Ecto neural progenitor cell (in vitro differentiated cells): ENCODE data around the gene SLC30A2.

Experiments
- DNase-seq: peaks from one replicate; pipeline ENCODE4 v3.0.0-alpha.2; 2018; ENCODE audit warnings: low spot score

Gene SLC30A2

GRCh38 chr1:25996966-25997827 is 48.7 kb downstream of the SLC30A2 start:
- no peak for DNase-seq

GRCh38 chr1:25994402-25995150 is 51.3 kb downstream of the SLC30A2 start:
- DNase-seq = no peak

- no peak for DNase-seq
Observed at GRCh38 chr1:25993197-25993951, 52.5 kb downstream of the SLC30A2 start.

- no peak for DNase-seq
Observed at GRCh38 chr1:25992689-25993171, 53.2 kb downstream of the SLC30A2 start.

- no peak for DNase-seq
Observed at GRCh38 chr1:25991937-25992688, 53.8 kb downstream of the SLC30A2 start.

GRCh38 chr1:25990702-25991395 is 55.1 kb downstream of the SLC30A2 start:
- DNase-seq = no peak

- DNase-seq = no peak
Observed at GRCh38 chr1:25990251-25990650, 55.7 kb downstream of the SLC30A2 start.

- DNase-seq = no peak
Observed at GRCh38 chr1:25989440-25990234, 56.3 kb downstream of the SLC30A2 start.

DNA sequence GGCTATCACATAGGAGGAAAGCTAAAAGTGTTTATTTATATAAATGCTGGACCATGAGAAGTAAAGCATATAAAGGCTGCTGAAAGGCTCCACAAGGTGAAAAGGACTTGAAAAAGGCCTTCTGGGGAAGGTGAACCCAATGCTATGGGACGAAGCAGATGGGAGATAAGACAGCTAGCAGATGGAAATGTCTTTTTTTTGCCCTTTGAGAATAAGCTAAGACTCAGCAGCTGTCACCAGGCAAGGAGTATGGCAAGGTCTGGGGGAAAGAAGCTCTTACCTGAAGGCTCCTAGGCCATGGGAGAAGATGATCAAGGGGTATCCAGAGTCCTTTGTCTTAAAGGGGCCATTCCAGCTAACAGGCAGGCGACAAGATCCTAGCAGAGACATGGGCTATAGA is 58.0 kb downstream of the SLC30A2 start:
- DNase-seq = no peak
